Measurements from ENCODE around the gene BST2. TPM values are rescaled to one million over a fixed set of nuclear protein-coding genes. Genes with fewer than 3 reads are reported as not detected.

BST2 gene
- total RNA-seq, 1 experiment from 2014 or later, result 22.8 TPM

DNA sequence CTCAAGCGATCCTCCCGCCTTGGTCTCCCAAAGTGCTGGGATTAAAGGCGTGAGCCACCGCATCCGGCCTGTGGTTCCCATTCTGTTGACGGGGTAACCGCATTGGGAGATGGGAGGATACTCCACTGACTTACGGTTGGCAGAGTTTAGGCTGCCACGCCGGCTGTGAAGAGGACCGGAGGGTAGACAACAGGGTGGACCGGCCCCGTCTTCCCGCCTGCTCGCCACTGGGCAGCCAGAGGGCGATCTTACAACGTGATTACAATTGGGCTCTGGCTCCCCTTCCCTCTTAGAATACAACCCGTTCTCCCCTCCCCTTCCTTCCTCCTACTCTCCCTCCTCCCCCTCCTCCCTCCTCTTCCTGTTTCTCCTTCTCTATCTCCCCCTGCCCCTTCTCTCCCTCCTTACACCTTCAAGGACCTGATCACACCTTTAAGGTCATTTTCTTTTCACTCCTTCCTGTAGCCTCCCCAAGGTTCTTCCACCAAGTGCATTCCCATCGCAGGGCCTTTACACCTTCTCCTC, 10.5 kb downstream of the BST2 start (continued):
- TF ChIP-seq, protein P1, sequence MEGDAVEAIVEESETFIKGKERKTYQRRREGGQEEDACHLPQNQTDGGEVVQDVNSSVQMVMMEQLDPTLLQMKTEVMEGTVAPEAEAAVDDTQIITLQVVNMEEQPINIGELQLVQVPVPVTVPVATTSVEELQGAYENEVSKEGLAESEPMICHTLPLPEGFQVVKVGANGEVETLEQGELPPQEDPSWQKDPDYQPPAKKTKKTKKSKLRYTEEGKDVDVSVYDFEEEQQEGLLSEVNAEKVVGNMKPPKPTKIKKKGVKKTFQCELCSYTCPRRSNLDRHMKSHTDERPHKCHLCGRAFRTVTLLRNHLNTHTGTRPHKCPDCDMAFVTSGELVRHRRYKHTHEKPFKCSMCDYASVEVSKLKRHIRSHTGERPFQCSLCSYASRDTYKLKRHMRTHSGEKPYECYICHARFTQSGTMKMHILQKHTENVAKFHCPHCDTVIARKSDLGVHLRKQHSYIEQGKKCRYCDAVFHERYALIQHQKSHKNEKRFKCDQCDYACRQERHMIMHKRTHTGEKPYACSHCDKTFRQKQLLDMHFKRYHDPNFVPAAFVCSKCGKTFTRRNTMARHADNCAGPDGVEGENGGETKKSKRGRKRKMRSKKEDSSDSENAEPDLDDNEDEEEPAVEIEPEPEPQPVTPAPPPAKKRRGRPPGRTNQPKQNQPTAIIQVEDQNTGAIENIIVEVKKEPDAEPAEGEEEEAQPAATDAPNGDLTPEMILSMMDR (IDR thresholded peaks at IDR 0.05), result peak; percentile 67

- no peak for DNase-seq (ENCODE audit: low spot score)
- Mint-ChIP-seq H3K27ac (no peak within 1 kb of the TSS), H3K4me3 (no peak within 1 kb of the TSS), H3K4me1 (peaks cover 13% of the 10 kb centered on the region), H3K36me3 (peaks cover 3% of the 10 kb centered on the region; the same call in 1 of the 2 replicates), H3K9me3 (peaks cover 7% of the 10 kb centered on the region), H3K27me3 (ENCODE audit: low read depth) (peaks cover 16% of the 10 kb centered on the region)
- CTCF ChIA-PET, result interaction anchor here (0.7 to 2.1 kb wide), 8 partner anchors 8 to 100 kb away, joined by 3 to 6 read pairs (median 4); partner anchors contain the start of gene MVB12A
- ATAC-seq, result no peak
- no peak for TF ChIP-seq ZNF416 (CRISPR knock-in tag; IDR thresholded peaks at IDR 0.05)
- TF ChIP-seq, protein P2, sequence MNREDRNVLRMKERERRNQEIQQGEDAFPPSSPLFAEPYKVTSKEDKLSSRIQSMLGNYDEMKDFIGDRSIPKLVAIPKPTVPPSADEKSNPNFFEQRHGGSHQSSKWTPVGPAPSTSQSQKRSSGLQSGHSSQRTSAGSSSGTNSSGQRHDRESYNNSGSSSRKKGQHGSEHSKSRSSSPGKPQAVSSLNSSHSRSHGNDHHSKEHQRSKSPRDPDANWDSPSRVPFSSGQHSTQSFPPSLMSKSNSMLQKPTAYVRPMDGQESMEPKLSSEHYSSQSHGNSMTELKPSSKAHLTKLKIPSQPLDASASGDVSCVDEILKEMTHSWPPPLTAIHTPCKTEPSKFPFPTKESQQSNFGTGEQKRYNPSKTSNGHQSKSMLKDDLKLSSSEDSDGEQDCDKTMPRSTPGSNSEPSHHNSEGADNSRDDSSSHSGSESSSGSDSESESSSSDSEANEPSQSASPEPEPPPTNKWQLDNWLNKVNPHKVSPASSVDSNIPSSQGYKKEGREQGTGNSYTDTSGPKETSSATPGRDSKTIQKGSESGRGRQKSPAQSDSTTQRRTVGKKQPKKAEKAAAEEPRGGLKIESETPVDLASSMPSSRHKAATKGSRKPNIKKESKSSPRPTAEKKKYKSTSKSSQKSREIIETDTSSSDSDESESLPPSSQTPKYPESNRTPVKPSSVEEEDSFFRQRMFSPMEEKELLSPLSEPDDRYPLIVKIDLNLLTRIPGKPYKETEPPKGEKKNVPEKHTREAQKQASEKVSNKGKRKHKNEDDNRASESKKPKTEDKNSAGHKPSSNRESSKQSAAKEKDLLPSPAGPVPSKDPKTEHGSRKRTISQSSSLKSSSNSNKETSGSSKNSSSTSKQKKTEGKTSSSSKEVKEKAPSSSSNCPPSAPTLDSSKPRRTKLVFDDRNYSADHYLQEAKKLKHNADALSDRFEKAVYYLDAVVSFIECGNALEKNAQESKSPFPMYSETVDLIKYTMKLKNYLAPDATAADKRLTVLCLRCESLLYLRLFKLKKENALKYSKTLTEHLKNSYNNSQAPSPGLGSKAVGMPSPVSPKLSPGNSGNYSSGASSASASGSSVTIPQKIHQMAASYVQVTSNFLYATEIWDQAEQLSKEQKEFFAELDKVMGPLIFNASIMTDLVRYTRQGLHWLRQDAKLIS (CRISPR knock-in tag; IDR thresholded peaks at IDR 0.05; ENCODE audit: borderline replicate concordance), result no peak
- POLR2A ChIA-PET, result no interaction called here
Observed at GRCh38 chr19:17393914-17394313, 11.5 kb downstream of the BST2 start, which contains the start of gene CCDC194. CCDC194 (minus strand) TSS chr19:17394196; CDS start chr19:17394158, 38 bp downstream.

DNA sequence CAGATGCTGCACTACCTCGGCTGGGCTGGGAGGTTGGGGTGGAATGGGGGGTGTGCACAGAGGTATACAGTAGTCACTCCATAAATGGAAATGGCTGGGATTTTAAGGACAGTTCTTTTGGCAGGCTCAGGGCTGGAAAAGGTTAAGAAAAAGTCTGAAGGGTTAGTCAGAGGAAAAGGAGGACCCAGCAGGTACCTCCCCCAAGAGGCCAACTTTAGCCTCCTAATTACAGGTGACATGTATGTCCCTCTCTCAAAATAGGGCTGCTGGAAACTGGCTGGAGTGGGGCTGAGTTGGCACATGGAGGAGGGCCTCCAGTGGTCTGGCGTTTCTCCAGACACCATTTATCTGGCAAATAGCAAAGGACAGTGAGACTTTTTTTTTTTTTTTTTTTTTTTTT, 12.4 kb downstream of the BST2 start:
- Mint-ChIP-seq H3K9me3 (peaks cover 9% of the 10 kb centered on the region), H3K27ac (no peak overlapping the region), H3K4me3 (no peak overlapping the region), H3K36me3 (peaks cover 3% of the 10 kb centered on the region; the same call in 1 of the 2 replicates), H3K27me3 (ENCODE audit: low read depth) (peaks cover 22% of the 10 kb centered on the region), H3K4me1 (peaks cover 13% of the 10 kb centered on the region)
- ChIA-PET CTCF (interaction anchor here (0.7 to 1.0 kb wide), 5 partner anchors 11 to 97 kb away, joined by 3 to 6 read pairs (median 4); no protein-coding TSS in a partner anchor), POLR2A (interaction anchor here (0.9 kb wide), 1 partner anchor 10 kb away, joined by 4 read pairs; no protein-coding TSS in a partner anchor)
- DNase-seq (ENCODE audit: low spot score) (no peak), ATAC-seq (no peak)
- no peak for TF ChIP-seq ZBTB43 (CRISPR knock-in tag; IDR thresholded peaks at IDR 0.05)
- TF ChIP-seq HMGA2 (CRISPR knock-in tag; IDR thresholded peaks at IDR 0.05), result no peak
- no peak for TF ChIP-seq USF1 (CRISPR knock-in tag; IDR thresholded peaks at IDR 0.05)
- TF ChIP-seq TEAD1 (CRISPR knock-in tag; IDR thresholded peaks at IDR 0.05), result no peak
- no peak for TF ChIP-seq SP1 (CRISPR knock-in tag; conservative IDR thresholded peaks at IDR 0.05)
- TF ChIP-seq, protein P3, sequence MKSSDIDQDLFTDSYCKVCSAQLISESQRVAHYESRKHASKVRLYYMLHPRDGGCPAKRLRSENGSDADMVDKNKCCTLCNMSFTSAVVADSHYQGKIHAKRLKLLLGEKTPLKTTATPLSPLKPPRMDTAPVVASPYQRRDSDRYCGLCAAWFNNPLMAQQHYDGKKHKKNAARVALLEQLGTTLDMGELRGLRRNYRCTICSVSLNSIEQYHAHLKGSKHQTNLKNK (CRISPR knock-in tag; IDR thresholded peaks at IDR 0.05), result no peak
- TF ChIP-seq ZNF263 (CRISPR knock-in tag; IDR thresholded peaks at IDR 0.05; ENCODE audit: low read depth), result no peak
- TF ChIP-seq TP53 (CRISPR knock-in tag; IDR thresholded peaks at IDR 0.05), result no peak
- TF ChIP-seq ZNF416 (CRISPR knock-in tag; IDR thresholded peaks at IDR 0.05), result no peak
- no peak for TF ChIP-seq ATF3 (CRISPR knock-in tag; conservative IDR thresholded peaks at IDR 0.05)
- TF ChIP-seq, protein P4, sequence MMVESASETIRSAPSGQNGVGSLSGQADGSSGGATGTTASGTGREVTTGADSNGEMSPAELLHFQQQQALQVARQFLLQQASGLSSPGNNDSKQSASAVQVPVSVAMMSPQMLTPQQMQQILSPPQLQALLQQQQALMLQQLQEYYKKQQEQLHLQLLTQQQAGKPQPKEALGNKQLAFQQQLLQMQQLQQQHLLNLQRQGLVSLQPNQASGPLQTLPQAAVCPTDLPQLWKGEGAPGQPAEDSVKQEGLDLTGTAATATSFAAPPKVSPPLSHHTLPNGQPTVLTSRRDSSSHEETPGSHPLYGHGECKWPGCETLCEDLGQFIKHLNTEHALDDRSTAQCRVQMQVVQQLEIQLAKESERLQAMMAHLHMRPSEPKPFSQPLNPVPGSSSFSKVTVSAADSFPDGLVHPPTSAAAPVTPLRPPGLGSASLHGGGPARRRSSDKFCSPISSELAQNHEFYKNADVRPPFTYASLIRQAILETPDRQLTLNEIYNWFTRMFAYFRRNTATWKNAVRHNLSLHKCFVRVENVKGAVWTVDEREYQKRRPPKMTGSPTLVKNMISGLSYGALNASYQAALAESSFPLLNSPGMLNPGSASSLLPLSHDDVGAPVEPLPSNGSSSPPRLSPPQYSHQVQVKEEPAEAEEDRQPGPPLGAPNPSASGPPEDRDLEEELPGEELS (CRISPR knock-in tag; IDR thresholded peaks at IDR 0.05), result no peak
- no peak for TF ChIP-seq NFYB (CRISPR knock-in tag; conservative IDR thresholded peaks at IDR 0.05; ENCODE audit: low read depth)
- no peak for TF ChIP-seq FOXJ3 (CRISPR knock-in tag; IDR thresholded peaks at IDR 0.05; ENCODE audit: borderline replicate concordance)
- no peak for TF ChIP-seq ZNF121 (CRISPR knock-in tag; IDR thresholded peaks at IDR 0.05)
- no peak for TF ChIP-seq ZBTB21 (CRISPR knock-in tag; IDR thresholded peaks at IDR 0.05; ENCODE audit: borderline replicate concordance)
